Measurements from ENCODE around the gene INTS4. TPM values are rescaled to one million over a fixed set of nuclear protein-coding genes. Genes with fewer than 3 reads are reported as not detected.

The INTS4 gene
- total RNA-seq, 1 donor from 2014 or later, result 10.7 TPM

DNA sequence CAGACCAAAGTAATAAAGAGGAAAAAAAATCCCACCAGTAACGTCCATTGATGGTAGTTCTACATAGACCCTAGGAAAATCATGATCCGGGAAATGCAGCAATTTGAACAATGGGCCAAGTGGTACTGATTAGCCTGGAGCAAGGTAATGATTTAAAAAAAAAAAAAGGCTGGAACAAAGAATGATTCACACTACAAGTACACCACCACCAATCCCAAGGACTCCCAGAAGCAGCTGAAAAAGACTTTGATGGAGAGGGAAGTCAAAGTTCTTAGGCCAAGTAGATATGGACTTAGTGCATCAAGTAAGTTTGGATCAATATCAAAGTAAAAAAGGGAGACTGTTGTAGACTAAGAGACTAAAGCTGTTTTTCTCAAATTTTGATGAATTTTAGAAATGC is 16.8 kb upstream of the INTS4 start:
- DNase-seq (ENCODE audit: low spot score in 2 of 2), result no peak
- no peak for TF ChIP-seq CTCF (IDR thresholded peaks at IDR 0.05)
- Histone ChIP-seq H3K27ac (no peak overlapping the region), H3K4me3 (no peak overlapping the region), H3K36me3 (no peaks in the 10 kb centered on the region), H3K9me3 (no peaks in the 10 kb centered on the region), H3K4me1 (no peaks in the 10 kb centered on the region), H3K27me3 (no peaks in the 10 kb centered on the region)
- intact Hi-C loops (cut with DNase I), result no loop called here

- intact Hi-C loops (cut with DNase I), result no loop called here
- H3K27me3 ChIP-seq, result no peaks in the 10 kb centered on the region
- H3K4me3 ChIP-seq, result no peak overlapping the region
- TF ChIP-seq CTCF (IDR thresholded peaks at IDR 0.05), result no peak
- DNase-seq (ENCODE audit: low spot score in 2 of 2), result no peak
- no peaks in the 10 kb centered on the region for H3K4me1 ChIP-seq
- no peaks in the 10 kb centered on the region for H3K36me3 ChIP-seq
- no peaks in the 10 kb centered on the region for H3K9me3 ChIP-seq
- H3K27ac ChIP-seq, result no peak overlapping the region
Observed at GRCh38 chr11:78010755-78011154, 16.3 kb upstream of the INTS4 start.

GRCh38 chr11:78010304-78010703 is 15.8 kb upstream of the INTS4 start:
- intact Hi-C loops (cut with DNase I), result no loop called here

GRCh38 chr11:78009062-78009461 is 14.6 kb upstream of the INTS4 start:
- Histone ChIP-seq H3K4me1 (no peaks in the 10 kb centered on the region), H3K36me3 (no peaks in the 10 kb centered on the region), H3K27me3 (no peaks in the 10 kb centered on the region), H3K9me3 (no peaks in the 10 kb centered on the region), H3K27ac (no peak overlapping the region), H3K4me3 (no peak overlapping the region)
- no peak for DNase-seq (ENCODE audit: low spot score in 2 of 2)
- no peak for TF ChIP-seq CTCF (IDR thresholded peaks at IDR 0.05)
- intact Hi-C loops (cut with DNase I), result no loop called here

More at GRCh38 chr11:78010304-78010703, 15.8 kb upstream of the INTS4 start:
- no peaks in the 10 kb centered on the region for H3K27me3 ChIP-seq
- no peak overlapping the region for H3K27ac ChIP-seq
- DNase-seq (ENCODE audit: low spot score in 2 of 2), result no peak
- no peaks in the 10 kb centered on the region for H3K36me3 ChIP-seq
- H3K9me3 ChIP-seq, result no peaks in the 10 kb centered on the region
- H3K4me3 ChIP-seq, result no peak overlapping the region
- H3K4me1 ChIP-seq, result no peaks in the 10 kb centered on the region
- TF ChIP-seq CTCF (IDR thresholded peaks at IDR 0.05), result no peak

DNA sequence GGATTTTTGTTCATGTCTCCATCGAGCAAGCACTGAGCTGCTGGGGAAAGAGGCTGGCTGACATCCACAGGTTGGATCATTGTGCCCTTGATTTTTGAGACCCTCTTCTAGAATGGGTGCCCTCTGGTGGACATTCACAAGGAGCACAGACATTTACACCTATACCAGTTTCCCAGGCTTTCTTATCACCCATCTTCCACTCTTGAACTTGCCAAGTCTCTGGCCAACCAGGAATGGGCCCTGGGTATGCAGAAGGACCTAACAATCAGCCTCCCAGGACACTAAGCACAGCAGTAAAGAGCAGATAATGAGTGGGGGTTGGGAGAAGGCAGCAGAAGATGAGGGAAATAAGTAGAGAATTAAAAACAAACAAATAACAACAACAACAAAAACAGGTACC is 5.7 kb upstream of the INTS4 start:
- DNase-seq (ENCODE audit: low spot score in 2 of 2), result no peak
- H3K9me3 ChIP-seq, result no peaks in the 10 kb centered on the region
- no peaks in the 10 kb centered on the region for H3K27me3 ChIP-seq
- intact Hi-C loops (cut with DNase I), result no loop called here
- H3K27ac ChIP-seq, result no peak overlapping the region
- H3K4me1 ChIP-seq, result no peaks in the 10 kb centered on the region
- TF ChIP-seq CTCF (IDR thresholded peaks at IDR 0.05), result peak in 2 of 3 experiments; percentile 21 to 39
- H3K36me3 ChIP-seq, result no peaks in the 10 kb centered on the region
- no peak overlapping the region for H3K4me3 ChIP-seq

DNA sequence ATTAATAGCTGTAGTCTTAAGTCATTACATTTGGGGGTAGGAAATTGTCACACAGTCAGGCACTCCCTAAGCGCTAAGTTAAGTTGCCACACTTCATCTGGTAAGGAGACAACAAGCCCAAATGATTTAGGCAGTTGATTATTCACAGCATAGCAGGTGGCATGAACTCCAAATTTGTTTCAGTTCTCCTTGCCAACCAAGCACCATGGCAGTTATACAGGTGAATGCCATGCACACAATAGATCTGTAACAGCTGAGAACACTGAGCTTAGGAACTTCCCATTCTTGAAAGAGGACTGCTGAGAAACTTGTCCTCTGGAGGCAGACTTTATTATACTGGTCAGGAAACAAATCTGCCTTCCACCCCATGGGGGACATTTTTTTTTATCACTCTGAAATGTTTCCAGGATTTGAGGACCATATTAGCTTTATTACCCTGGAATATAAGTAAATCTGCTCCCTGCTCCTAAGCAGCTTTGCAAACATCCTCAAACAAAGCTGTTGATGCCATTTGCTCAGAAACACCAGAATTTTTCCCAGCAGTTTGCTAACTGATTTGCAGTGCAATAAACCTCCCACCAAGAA is 5.1 kb upstream of the INTS4 start:
- H3K27ac ChIP-seq, result no peak overlapping the region
- intact Hi-C loops (cut with DNase I), result loop anchor here (10.0 kb wide), 1 partner anchor 185 kb away; the partner anchor contains the start of genes KCTD21 and USP35
- H3K27me3 ChIP-seq, result no peaks in the 10 kb centered on the region
- no peak for TF ChIP-seq CTCF (IDR thresholded peaks at IDR 0.05)
- H3K36me3 ChIP-seq, result no peaks in the 10 kb centered on the region
- DNase-seq (ENCODE audit: low spot score in 2 of 2), result no peak
- H3K9me3 ChIP-seq, result no peaks in the 10 kb centered on the region
- H3K4me1 ChIP-seq, result no peaks in the 10 kb centered on the region
- H3K4me3 ChIP-seq, result no peak overlapping the region

Data from ascending aorta (tissue), 2 donors.